H1 (cell line): ENCODE data around the gene KIAA1671. TPM values are rescaled to one million over a fixed set of nuclear protein-coding genes. Genes with fewer than 3 reads are reported as not detected.
A peak's percentile ranks its signal among the peaks of the same experiment; 100 is the strongest.

ENCODE experiments used
- ATF3 ChIP-seq: IDR thresholded peaks from 2 replicates; pipeline ENCODE4 v1.6.1; 2011; ENCODE audit warnings: low read depth, mild to moderate bottlenecking, low read length; ENCODE audit not compliant: insufficient read depth
- CEBPB ChIP-seq: IDR thresholded peaks from 2 replicates; pipeline ENCODE4 v1.6.1; 2012; ENCODE audit warnings: low read depth, low read length
- CHD7 ChIP-seq: fragments of 300-600 bp; sonication (generic); IDR thresholded peaks from 2 replicates; pipeline ENCODE4 v1.7.1; 2012; ENCODE audit warnings: low read length, moderate library complexity, mild to moderate bottlenecking, inconsistent platforms; ENCODE audit not compliant: insufficient replicate concordance
- CTBP2 ChIP-seq: IDR thresholded peaks from 2 replicates; pipeline ENCODE4 v1.7.0; 2011; ENCODE audit warnings: borderline replicate concordance, mild to moderate bottlenecking, moderate library complexity, mixed read lengths, low read length; ENCODE audit not compliant: insufficient read depth, insufficient read length
- RNF2 ChIP-seq: fragments of 200-900, 300-1000 bp; sonication (generic); IDR thresholded peaks from 2 replicates; pipeline ENCODE4 v1.7.1; 2016; ENCODE audit warnings: borderline replicate concordance, low read depth, mild to moderate bottlenecking, antibody characterized with exemption, low read length; ENCODE audit not compliant: poor library complexity, severe bottlenecking; ENCODE audit errors: missing control alignments
- TCF12 ChIP-seq: IDR thresholded peaks from 2 replicates; pipeline ENCODE4 v1.6.1; 2011; ENCODE audit warnings: low read depth, mild to moderate bottlenecking, low read length
- TEAD4 ChIP-seq: IDR thresholded peaks from 2 replicates; pipeline ENCODE4 v1.6.1; 2012; ENCODE audit warnings: low read depth, low read length, inconsistent platforms, mixed read lengths
- USF2 ChIP-seq: IDR thresholded peaks from 2 replicates; pipeline ENCODE4 v1.6.1; 2011; ENCODE audit warnings: low read length, improper control_type of control experiment
- polyA plus RNA-seq, 7 experiments: library from polyadenylated mRNA; depleted of rRNA in 3 of 7; stranded (reverse) in 5 of 7; unstranded in 2 of 7; fragments of >200 nt in 5 of 7; fragments of 200-250 nt in 2 of 7; gene quantifications; 1 replicate in 5 of 7; 2 replicates in 1 of 7; 4 replicates in 1 of 7; pipeline versions ENCODE4 v1.2.1 to v1.2.3, GENCODE V29; 2011 to 2013; ENCODE audit warnings: missing spikeins in 2 of 7, mixed read lengths in 2 of 7
- total RNA-seq: library from RNA; stranded (reverse); fragmentation: NEBNext Ultra II Directional; extraction: Animal tissue kit (Norgen Biotek cat#: 25700); gene quantifications from 2 replicates; pipeline ENCODE4 v1.2.1, GENCODE V29; 2021

KIAA1671 gene
- total and polyA plus RNA-seq, 2 of the 8 experiments (the other 6 are each of a cell fraction or from before 2014, with no cell fraction given) = 6.4 to 23.9 TPM

- no peak for TF ChIP-seq CHD7
- TF ChIP-seq TEAD4 = peak; percentile 57
- TF ChIP-seq CEBPB = no peak
- 0 out of 2 replicates have a peak, but pooled peaks have one; percentile 12 for TF ChIP-seq TCF12
- no peak for TF ChIP-seq RNF2
- no peak for TF ChIP-seq CTBP2
- no peak for TF ChIP-seq ATF3
- TF ChIP-seq USF2 = no peak
Observed at GRCh38 chr22:25110846-25111578, 158.5 kb downstream of the KIAA1671 start (continued).
